ENCODE measurements around the gene COL6A2. TPM values are rescaled to one million over a fixed set of nuclear protein-coding genes. Genes with fewer than 3 reads are reported as not detected.

Gene COL6A2
- total RNA-seq, 1 experiment from 2014 or later, result 129 TPM

DNA sequence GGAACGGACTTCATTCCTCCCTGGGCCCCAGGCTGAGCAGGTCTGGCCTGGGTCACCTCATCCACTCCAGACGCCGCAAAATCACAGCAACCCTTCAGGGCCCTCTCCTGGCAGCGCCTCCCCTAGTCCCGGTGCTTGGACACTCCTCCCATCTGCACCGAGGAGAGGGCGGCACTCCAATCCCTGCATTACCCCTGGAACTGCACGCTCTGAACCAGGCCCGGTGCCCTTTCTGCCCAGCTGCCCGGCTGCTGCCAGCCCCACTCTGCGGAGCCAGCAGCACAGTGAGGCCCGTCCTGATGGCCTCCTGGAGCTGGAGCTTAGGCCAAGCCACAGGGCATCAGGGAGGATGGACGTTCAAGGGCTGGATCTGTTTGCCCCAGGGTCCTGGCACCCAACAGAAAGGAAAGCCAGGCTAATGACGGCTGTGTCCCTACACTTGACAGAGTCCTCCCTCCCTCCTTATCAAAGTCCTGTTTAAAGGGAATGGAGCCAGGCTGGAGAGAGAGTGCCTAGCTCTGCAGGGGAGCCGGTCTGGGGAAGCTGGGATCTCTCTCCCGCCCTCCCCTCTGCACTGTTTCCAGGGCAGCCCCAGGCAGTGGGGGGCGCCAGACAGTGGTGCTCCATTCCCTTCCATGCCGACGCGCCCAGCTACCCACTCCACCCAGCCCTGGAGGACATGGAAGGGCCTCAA lies 12.7 kb downstream of the COL6A2 start:
- Histone ChIP-seq H2BK15ac (ENCODE audit: low read depth, low read length) (peak overlapping the region; percentile 65; the same call in 1 of the 2 replicates), H3K14ac (ENCODE audit: insufficient read depth, low read length) (no peak overlapping the region), H3K79me2 (ENCODE audit: insufficient read depth, low read length) (no peaks in the 10 kb centered on the region), H2BK12ac (ENCODE audit: insufficient read length, low read depth, low read length) (no peak overlapping the region), H3K9me3 (ENCODE audit: control insufficient read depth, low read depth, low read length) (no peaks in the 10 kb centered on the region), H4K8ac (replicated peaks; ENCODE audit: insufficient read length, low read depth, low read length) (no peak overlapping the region), H3K23me2 (ENCODE audit: insufficient read length, low read depth, low read length, poor library complexity, severe bottlenecking) (no peaks in the 10 kb centered on the region), H3K4me2 (ENCODE audit: insufficient read depth, insufficient read length, low read length) (no peak overlapping the region), H3K56ac (ENCODE audit: insufficient read length, low read depth, low read length) (no peak overlapping the region), H3K9ac (ENCODE audit: extremely low read depth, insufficient read length, low read length) (no peak overlapping the region), H3K27me3 (ENCODE audit: insufficient read depth, low read length) (no peaks in the 10 kb centered on the region), H2BK5ac (ENCODE audit: insufficient read length, low read length) (no peak overlapping the region), H3K4me1 (ENCODE audit: insufficient read depth, low read length) (no peaks in the 10 kb centered on the region), H4K20me1 (ENCODE audit: control insufficient read depth, insufficient read depth, insufficient read length) (no peaks in the 10 kb centered on the region), H3K27ac (ENCODE audit: insufficient read length, low read depth, low read length) (no peak overlapping the region), H2AK5ac (ENCODE audit: insufficient read length, low read length) (no peak overlapping the region), H4K5ac (ENCODE audit: insufficient read length, low read depth, low read length) (no peak overlapping the region), H2BK20ac (ENCODE audit: low read depth, low read length, poor library complexity, severe bottlenecking) (no peak overlapping the region), H3K4ac (ENCODE audit: low read depth, low read length) (no peak overlapping the region), H3T11ph (ENCODE audit: low read length) (no peak overlapping the region), H4K91ac (ENCODE audit: insufficient read length, low read depth, low read length) (no peak overlapping the region), H3K79me1 (ENCODE audit: insufficient read depth, low read depth, low read length, poor library complexity, severe bottlenecking) (no peaks in the 10 kb centered on the region), H3K23ac (ENCODE audit: insufficient read length, low read depth, low read length) (no peak overlapping the region), H3K18ac (ENCODE audit: insufficient read length, low read depth, low read length) (no peak overlapping the region), H2BK120ac (ENCODE audit: low read depth, low read length, poor library complexity, severe bottlenecking) (no peak overlapping the region), H2AFZ (ENCODE audit: low read length) (no peak overlapping the region)
- peak; percentile 39 for DNase-seq
- TF ChIP-seq, protein P1, sequence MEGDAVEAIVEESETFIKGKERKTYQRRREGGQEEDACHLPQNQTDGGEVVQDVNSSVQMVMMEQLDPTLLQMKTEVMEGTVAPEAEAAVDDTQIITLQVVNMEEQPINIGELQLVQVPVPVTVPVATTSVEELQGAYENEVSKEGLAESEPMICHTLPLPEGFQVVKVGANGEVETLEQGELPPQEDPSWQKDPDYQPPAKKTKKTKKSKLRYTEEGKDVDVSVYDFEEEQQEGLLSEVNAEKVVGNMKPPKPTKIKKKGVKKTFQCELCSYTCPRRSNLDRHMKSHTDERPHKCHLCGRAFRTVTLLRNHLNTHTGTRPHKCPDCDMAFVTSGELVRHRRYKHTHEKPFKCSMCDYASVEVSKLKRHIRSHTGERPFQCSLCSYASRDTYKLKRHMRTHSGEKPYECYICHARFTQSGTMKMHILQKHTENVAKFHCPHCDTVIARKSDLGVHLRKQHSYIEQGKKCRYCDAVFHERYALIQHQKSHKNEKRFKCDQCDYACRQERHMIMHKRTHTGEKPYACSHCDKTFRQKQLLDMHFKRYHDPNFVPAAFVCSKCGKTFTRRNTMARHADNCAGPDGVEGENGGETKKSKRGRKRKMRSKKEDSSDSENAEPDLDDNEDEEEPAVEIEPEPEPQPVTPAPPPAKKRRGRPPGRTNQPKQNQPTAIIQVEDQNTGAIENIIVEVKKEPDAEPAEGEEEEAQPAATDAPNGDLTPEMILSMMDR (conservative IDR thresholded peaks at IDR 0.05), result peak; percentile 32; the same call in 2 of the 3 replicates
- no peak overlapping the region for H3K27ac Mint-ChIP-seq
- no peaks in the 10 kb centered on the region for H3K27me3 Mint-ChIP-seq (ENCODE audit: low read depth)
- peaks cover 33 to 56% (median 42%) of the 10 kb centered on the region in 3 experiments for H3K36me3 Mint-ChIP-seq (ENCODE audit: insufficient read depth in 1 of 3, low read depth in 3 of 3)
- H3K9me3 Mint-ChIP-seq, result peaks cover 24 to 32% of the 10 kb centered on the region in 2 experiments
- H3K4me1 Mint-ChIP-seq, result peaks cover 13% of the 10 kb centered on the region in 2 experiments
- H3K4me3 Mint-ChIP-seq, result no peak overlapping the region; a peak in 1 of 5 replicates
- no CpG with 5 or more reads among the region's 20 CpGs for WGBS (ENCODE audit: extremely low coverage, insufficient read length, low lambda C conversion rate)

Data from H9 (cell line).